SK-N-SH treated with all-trans-retinoic acid at 6 μM for 48 hours (cell line): ENCODE data around the gene GUCA2A.

Experiments
- ATAC-seq: fragments of 200-7000 bp; cut with Tn5 transposase; 3 replicates; pipeline ENCODE4 v1.9.1; 2020; ENCODE audit warnings: mild to moderate bottlenecking, moderate library complexity
- ARNTL ChIP-seq: fragments of 450-650 bp; formaldehyde crosslinking; IDR thresholded peaks from 2 replicates; pipeline ENCODE4 v1.5.0; 2020; ENCODE audit warnings: low read depth, mild to moderate bottlenecking, moderate library complexity, borderline replicate concordance
- BACH2 ChIP-seq: fragments of 250-450 bp; sonication (Bioruptor Pico); IDR thresholded peaks from 2 replicates; pipeline ENCODE4 v1.9.0; 2021; ENCODE audit warnings: mild to moderate bottlenecking, borderline replicate concordance
- CSDC2 ChIP-seq: fragments of 250-450 bp; sonication (Bioruptor Pico); IDR thresholded peaks from 2 replicates; pipeline ENCODE4 v1.5.0; 2020; ENCODE audit warnings: mild to moderate bottlenecking, moderate library complexity
- ESRRG ChIP-seq: fragments of 250-450 bp; sonication (Bioruptor Pico); IDR thresholded peaks from 2 replicates; pipeline ENCODE4 v1.6.1; 2021; ENCODE audit warnings: mild to moderate bottlenecking
- GLIS3 ChIP-seq: fragments of 250-450 bp; sonication (Bioruptor Pico); IDR thresholded peaks from 2 replicates; pipeline ENCODE4 v1.5.0; 2020; ENCODE audit warnings: mild to moderate bottlenecking, moderate library complexity
- OSR1 ChIP-seq: fragments of 250-450 bp; sonication (Bioruptor Pico); IDR thresholded peaks from 2 replicates; pipeline ENCODE4 v1.8.0; 2022; ENCODE audit warnings: moderate library complexity, mild to moderate bottlenecking, inconsistent platforms
- PPARA ChIP-seq: fragments of 250-450 bp; sonication (Bioruptor Pico); IDR thresholded peaks from 2 replicates; pipeline ENCODE4 v1.5.0; 2020; ENCODE audit warnings: mild to moderate bottlenecking, borderline replicate concordance
- RARB ChIP-seq: fragments of 250-450 bp; sonication (Bioruptor Pico); IDR thresholded peaks from 2 replicates; pipeline ENCODE4 v1.8.0; 2021; ENCODE audit warnings: mild to moderate bottlenecking, moderate library complexity
- SNAI2 ChIP-seq: fragments of 250-450 bp; sonication (Bioruptor Pico); IDR thresholded peaks from 2 replicates; pipeline ENCODE4 v1.5.0; 2020; ENCODE audit warnings: mild to moderate bottlenecking, moderate library complexity
- TCF4 ChIP-seq: fragments of 250-450 bp; sonication (Bioruptor Pico); IDR thresholded peaks from 2 replicates; pipeline ENCODE4 v1.8.0; 2021; ENCODE audit warnings: mild to moderate bottlenecking, moderate library complexity, borderline replicate concordance
- TOX ChIP-seq: fragments of 250-450 bp; sonication (Bioruptor Pico); IDR thresholded peaks from 2 replicates; pipeline ENCODE4 v1.8.0; 2021; ENCODE audit warnings: mild to moderate bottlenecking, moderate library complexity, borderline replicate concordance
- ZC3H10 ChIP-seq: fragments of 250-450 bp; sonication (Bioruptor Pico); IDR thresholded peaks from 2 replicates; pipeline ENCODE4 v1.5.1; 2021; ENCODE audit warnings: mild to moderate bottlenecking, moderate library complexity
- ZFP3 ChIP-seq: fragments of 250-450 bp; sonication (Bioruptor Pico); IDR thresholded peaks from 2 replicates; pipeline ENCODE4 v1.5.0; 2020; ENCODE audit warnings: mild to moderate bottlenecking, moderate library complexity
- ZFP30 ChIP-seq: fragments of 450-650 bp; formaldehyde crosslinking; IDR thresholded peaks from 2 replicates; pipeline ENCODE4 v1.5.0; 2022; ENCODE audit warnings: mild to moderate bottlenecking, moderate library complexity
- ZNF565 ChIP-seq: fragments of 450-650 bp; formaldehyde crosslinking; conservative IDR thresholded peaks from 2 replicates; pipeline ENCODE4 v1.5.0; 2020; ENCODE audit warnings: low read depth, mild to moderate bottlenecking, moderate library complexity
- ZNF70 ChIP-seq: fragments of 450-650 bp; formaldehyde crosslinking; IDR thresholded peaks from 2 replicates; pipeline ENCODE4 v1.5.0; 2020; ENCODE audit warnings: mild to moderate bottlenecking, moderate library complexity
- ZNF8 ChIP-seq: fragments of 450-650 bp; formaldehyde crosslinking; IDR thresholded peaks from 2 replicates; pipeline ENCODE4 v1.5.0; 2020; ENCODE audit warnings: mild to moderate bottlenecking, moderate library complexity
- TF ChIP-seq, protein P1 (sequence below): fragments of 250-450 bp; sonication (Bioruptor Pico); IDR thresholded peaks from 2 replicates; pipeline ENCODE4 v1.5.1; 2021; ENCODE audit warnings: mild to moderate bottlenecking, moderate library complexity
- TF ChIP-seq, protein P2 (sequence below): fragments of 250-450 bp; sonication (Bioruptor Pico); IDR thresholded peaks from 2 replicates; pipeline ENCODE4 v1.8.0; 2021; ENCODE audit warnings: low read depth, mild to moderate bottlenecking, moderate library complexity, borderline replicate concordance
- TF ChIP-seq, protein P3 (sequence below): fragments of 250-450 bp; sonication (Bioruptor Pico); IDR thresholded peaks from 2 replicates; pipeline ENCODE4 v1.5.0; 2020; ENCODE audit warnings: mild to moderate bottlenecking, moderate library complexity
- TF ChIP-seq, protein P4 (sequence below): fragments of 250-450 bp; sonication (Bioruptor Pico); IDR thresholded peaks from 2 replicates; pipeline ENCODE4 v1.8.0; 2020; ENCODE audit warnings: mild to moderate bottlenecking, moderate library complexity, borderline replicate concordance

Gene GUCA2A

DNA sequence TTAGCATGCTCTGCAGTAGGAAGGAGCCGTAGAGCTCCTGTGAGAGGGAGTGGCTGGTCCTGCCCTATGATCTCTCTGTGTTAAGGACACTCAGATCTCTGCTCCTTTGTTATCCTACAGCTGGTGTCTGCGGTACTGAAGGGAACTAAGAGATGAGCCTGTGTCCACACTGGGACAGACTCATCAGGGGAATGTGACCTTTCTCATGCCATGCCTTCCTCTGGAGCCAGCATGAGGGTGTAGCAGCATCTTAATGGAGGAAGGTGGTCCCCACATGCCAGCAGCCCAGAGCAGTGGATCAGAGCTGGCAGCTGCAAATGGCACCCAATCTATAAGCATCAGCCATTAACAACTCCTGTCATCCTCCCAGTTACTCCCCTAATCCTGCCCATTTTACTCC is 36.0 kb downstream of the GUCA2A start:
- no peak for ATAC-seq
- TF ChIP-seq SNAI2 (CRISPR knock-in tag): no peak
- TF ChIP-seq CSDC2 (CRISPR knock-in tag): no peak
- TF ChIP-seq, protein P1, sequence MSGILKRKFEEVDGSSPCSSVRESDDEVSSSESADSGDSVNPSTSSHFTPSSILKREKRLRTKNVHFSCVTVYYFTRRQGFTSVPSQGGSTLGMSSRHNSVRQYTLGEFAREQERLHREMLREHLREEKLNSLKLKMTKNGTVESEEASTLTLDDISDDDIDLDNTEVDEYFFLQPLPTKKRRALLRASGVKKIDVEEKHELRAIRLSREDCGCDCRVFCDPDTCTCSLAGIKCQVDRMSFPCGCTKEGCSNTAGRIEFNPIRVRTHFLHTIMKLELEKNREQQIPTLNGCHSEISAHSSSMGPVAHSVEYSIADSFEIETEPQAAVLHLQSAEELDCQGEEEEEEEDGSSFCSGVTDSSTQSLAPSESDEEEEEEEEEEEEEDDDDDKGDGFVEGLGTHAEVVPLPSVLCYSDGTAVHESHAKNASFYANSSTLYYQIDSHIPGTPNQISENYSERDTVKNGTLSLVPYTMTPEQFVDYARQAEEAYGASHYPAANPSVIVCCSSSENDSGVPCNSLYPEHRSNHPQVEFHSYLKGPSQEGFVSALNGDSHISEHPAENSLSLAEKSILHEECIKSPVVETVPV (CRISPR knock-in tag): no peak
- TF ChIP-seq ZFP30 (CRISPR knock-in tag): no peak
- TF ChIP-seq ZNF8 (CRISPR knock-in tag): no peak
- TF ChIP-seq, protein P2, sequence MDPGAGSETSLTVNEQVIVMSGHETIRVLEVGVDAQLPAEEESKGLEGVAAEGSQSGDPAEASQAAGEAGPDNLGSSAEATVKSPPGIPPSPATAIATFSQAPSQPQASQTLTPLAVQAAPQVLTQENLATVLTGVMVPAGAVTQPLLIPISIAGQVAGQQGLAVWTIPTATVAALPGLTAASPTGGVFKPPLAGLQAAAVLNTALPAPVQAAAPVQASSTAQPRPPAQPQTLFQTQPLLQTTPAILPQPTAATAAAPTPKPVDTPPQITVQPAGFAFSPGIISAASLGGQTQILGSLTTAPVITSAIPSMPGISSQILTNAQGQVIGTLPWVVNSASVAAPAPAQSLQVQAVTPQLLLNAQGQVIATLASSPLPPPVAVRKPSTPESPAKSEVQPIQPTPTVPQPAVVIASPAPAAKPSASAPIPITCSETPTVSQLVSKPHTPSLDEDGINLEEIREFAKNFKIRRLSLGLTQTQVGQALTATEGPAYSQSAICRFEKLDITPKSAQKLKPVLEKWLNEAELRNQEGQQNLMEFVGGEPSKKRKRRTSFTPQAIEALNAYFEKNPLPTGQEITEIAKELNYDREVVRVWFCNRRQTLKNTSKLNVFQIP: no peak
- TF ChIP-seq ZNF565 (CRISPR knock-in tag): no peak
- TF ChIP-seq OSR1: no peak
- TF ChIP-seq PPARA: no peak
- TF ChIP-seq BACH2 (CRISPR knock-in tag): no peak
- no peak for TF ChIP-seq GLIS3 (CRISPR knock-in tag)
- TF ChIP-seq ZC3H10 (CRISPR knock-in tag): no peak
- TF ChIP-seq TOX (CRISPR knock-in tag): no peak
- TF ChIP-seq ARNTL (CRISPR knock-in tag): no peak
- no peak for TF ChIP-seq RARB (CRISPR knock-in tag)
- no peak for TF ChIP-seq ESRRG (CRISPR knock-in tag)
- no peak for TF ChIP-seq TCF4
- TF ChIP-seq ZFP3 (CRISPR knock-in tag): no peak
- TF ChIP-seq, protein P3, sequence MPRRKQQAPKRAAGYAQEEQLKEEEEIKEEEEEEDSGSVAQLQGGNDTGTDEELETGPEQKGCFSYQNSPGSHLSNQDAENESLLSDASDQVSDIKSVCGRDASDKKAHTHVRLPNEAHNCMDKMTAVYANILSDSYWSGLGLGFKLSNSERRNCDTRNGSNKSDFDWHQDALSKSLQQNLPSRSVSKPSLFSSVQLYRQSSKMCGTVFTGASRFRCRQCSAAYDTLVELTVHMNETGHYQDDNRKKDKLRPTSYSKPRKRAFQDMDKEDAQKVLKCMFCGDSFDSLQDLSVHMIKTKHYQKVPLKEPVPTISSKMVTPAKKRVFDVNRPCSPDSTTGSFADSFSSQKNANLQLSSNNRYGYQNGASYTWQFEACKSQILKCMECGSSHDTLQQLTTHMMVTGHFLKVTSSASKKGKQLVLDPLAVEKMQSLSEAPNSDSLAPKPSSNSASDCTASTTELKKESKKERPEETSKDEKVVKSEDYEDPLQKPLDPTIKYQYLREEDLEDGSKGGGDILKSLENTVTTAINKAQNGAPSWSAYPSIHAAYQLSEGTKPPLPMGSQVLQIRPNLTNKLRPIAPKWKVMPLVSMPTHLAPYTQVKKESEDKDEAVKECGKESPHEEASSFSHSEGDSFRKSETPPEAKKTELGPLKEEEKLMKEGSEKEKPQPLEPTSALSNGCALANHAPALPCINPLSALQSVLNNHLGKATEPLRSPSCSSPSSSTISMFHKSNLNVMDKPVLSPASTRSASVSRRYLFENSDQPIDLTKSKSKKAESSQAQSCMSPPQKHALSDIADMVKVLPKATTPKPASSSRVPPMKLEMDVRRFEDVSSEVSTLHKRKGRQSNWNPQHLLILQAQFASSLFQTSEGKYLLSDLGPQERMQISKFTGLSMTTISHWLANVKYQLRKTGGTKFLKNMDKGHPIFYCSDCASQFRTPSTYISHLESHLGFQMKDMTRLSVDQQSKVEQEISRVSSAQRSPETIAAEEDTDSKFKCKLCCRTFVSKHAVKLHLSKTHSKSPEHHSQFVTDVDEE (CRISPR knock-in tag): no peak

DNA sequence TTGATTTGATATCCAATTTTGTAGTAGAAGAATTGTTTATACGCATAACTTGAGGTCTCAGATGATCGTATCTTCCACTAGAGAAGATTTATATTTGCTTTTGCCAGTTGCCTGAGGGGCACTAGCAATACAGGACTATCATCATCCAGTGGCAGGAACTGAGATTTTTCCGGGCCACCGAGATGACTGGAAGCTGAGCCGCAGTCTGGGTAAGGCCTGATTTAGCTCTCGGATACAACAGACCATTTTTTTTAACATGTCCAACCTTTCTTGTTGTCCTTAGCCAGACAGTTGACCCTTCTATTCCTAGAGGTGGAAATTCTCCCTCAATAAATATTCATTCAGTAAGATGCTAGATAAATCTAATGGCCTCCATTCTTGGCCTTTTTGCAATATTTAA is 36.8 kb downstream of the GUCA2A start:
- ATAC-seq: no peak
- TF ChIP-seq ZC3H10 (CRISPR knock-in tag): no peak
- TF ChIP-seq, protein P2: no peak
- TF ChIP-seq TOX (CRISPR knock-in tag): no peak
- TF ChIP-seq PPARA: no peak
- TF ChIP-seq, protein P4, sequence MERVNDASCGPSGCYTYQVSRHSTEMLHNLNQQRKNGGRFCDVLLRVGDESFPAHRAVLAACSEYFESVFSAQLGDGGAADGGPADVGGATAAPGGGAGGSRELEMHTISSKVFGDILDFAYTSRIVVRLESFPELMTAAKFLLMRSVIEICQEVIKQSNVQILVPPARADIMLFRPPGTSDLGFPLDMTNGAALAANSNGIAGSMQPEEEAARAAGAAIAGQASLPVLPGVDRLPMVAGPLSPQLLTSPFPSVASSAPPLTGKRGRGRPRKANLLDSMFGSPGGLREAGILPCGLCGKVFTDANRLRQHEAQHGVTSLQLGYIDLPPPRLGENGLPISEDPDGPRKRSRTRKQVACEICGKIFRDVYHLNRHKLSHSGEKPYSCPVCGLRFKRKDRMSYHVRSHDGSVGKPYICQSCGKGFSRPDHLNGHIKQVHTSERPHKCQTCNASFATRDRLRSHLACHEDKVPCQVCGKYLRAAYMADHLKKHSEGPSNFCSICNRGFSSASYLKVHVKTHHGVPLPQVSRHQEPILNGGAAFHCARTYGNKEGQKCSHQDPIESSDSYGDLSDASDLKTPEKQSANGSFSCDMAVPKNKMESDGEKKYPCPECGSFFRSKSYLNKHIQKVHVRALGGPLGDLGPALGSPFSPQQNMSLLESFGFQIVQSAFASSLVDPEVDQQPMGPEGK: no peak
- TF ChIP-seq CSDC2 (CRISPR knock-in tag): no peak
- no peak for TF ChIP-seq ESRRG (CRISPR knock-in tag)
- TF ChIP-seq BACH2 (CRISPR knock-in tag): no peak
- TF ChIP-seq ZNF70 (CRISPR knock-in tag): no peak
- no peak for TF ChIP-seq ZNF565 (CRISPR knock-in tag)
- TF ChIP-seq, protein P1 (CRISPR knock-in tag): no peak
- TF ChIP-seq ARNTL (CRISPR knock-in tag): no peak
- TF ChIP-seq, protein P3 (CRISPR knock-in tag): no peak
- TF ChIP-seq ZNF8 (CRISPR knock-in tag): no peak
- TF ChIP-seq TCF4: no peak
- no peak for TF ChIP-seq SNAI2 (CRISPR knock-in tag)
